HG02763 (cell line): ENCODE results near the gene DNM2.
"Not testable (repeated sequence)": the region's sequence is repeated elsewhere in the genome, so short reads cannot be mapped to it uniquely, and the experiment has no call there.

Experiments used
- ATAC-seq: cut with Tn5 transposase; IDR thresholded peaks from one replicate; pipeline ENCODE4 v1.9.1; 2021; ENCODE audit warnings: mild to moderate bottlenecking, moderate library complexity; ENCODE audit not compliant: unreplicated experiment

DNM2 gene

GRCh38 chr19:10749435-10750384, 31.8 kb downstream of the DNM2 start:
- no peak for ATAC-seq

GRCh38 chr19:10751109-10751953, 33.5 kb downstream of the DNM2 start:
- ATAC-seq, result no peak

GRCh38 chr19:10752237-10752912, 34.5 kb downstream of the DNM2 start:
- ATAC-seq, result no peak

GRCh38 chr19:10752913-10753704, 35.2 kb downstream of the DNM2 start:
- no peak for ATAC-seq

- ATAC-seq, result no peak
These were observed 38.5 kb downstream of the DNM2 start for GRCh38 chr19:10756371-10756770.

GRCh38 chr19:10756791-10757190, 38.9 kb downstream of the DNM2 start:
- no peak for ATAC-seq

GRCh38 chr19:10758050-10758449, 40.2 kb downstream of the DNM2 start:
- not testable (repeated sequence) for ATAC-seq

GRCh38 chr19:10758978-10759377, 41.1 kb downstream of the DNM2 start:
- ATAC-seq, result no peak

GRCh38 chr19:10760273-10760944, 42.5 kb downstream of the DNM2 start:
- no peak for ATAC-seq

- no peak for ATAC-seq
These were observed 43.8 kb downstream of the DNM2 start for GRCh38 chr19:10761443-10762250.

- ATAC-seq, result no peak
These were observed 44.8 kb downstream of the DNM2 start for GRCh38 chr19:10762656-10763055.

GRCh38 chr19:10763411-10763810, 45.5 kb downstream of the DNM2 start:
- ATAC-seq, result no peak

- ATAC-seq, result no peak
These were observed 46.0 kb downstream of the DNM2 start for GRCh38 chr19:10763828-10764339.

GRCh38 chr19:10764340-10764894, 46.5 kb downstream of the DNM2 start:
- no peak for ATAC-seq

- no peak for ATAC-seq
These were observed 48.3 kb downstream of the DNM2 start for GRCh38 chr19:10766049-10766623.

GRCh38 chr19:10766671-10767201, 48.9 kb downstream of the DNM2 start:
- no peak for ATAC-seq

GRCh38 chr19:10767726-10768125, 49.8 kb downstream of the DNM2 start:
- no peak for ATAC-seq

GRCh38 chr19:10768369-10768768, 50.5 kb downstream of the DNM2 start:
- no peak for ATAC-seq
